ENCODE data around the gene EBNA1BP2. TPM values are rescaled to one million over a fixed set of nuclear protein-coding genes. Genes with fewer than 3 reads are reported as not detected.
A peak's percentile ranks its signal among the peaks of the same experiment; 100 is the strongest.

Gene EBNA1BP2
- total and polyA plus RNA-seq, 2 of the 13 experiments (the other 11 are each of a cell fraction or from before 2014, with no cell fraction given) = 27.1 to 102 TPM

DNA sequence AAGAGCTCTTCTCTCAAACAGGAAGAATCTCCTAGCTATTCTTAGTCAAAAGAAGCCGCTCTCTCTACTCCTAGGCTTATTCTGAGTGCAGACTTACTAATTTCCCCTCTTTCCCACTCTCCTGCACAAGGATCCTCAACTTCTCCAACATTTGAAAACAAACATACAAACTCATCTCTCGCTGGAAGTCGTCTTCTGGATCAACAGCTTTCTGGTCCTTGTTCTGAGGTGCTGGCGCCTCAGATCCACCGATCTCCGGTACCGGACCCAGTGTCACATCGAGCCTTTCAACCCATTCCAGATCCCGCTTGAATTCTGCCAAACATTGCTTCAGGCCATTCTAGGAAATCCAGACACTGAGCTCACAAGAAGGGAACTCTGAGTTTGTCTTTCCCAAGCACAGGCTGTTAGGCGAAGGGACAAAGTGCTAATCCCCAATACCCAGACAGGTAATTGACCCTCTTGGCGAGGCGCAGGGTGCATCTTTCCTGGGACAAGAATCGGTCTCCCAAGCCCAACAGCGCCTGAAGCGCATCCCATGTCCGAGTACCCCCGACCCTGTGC, 696 bp downstream of the EBNA1BP2 start (continued):
- TF ChIP-seq, protein P1, sequence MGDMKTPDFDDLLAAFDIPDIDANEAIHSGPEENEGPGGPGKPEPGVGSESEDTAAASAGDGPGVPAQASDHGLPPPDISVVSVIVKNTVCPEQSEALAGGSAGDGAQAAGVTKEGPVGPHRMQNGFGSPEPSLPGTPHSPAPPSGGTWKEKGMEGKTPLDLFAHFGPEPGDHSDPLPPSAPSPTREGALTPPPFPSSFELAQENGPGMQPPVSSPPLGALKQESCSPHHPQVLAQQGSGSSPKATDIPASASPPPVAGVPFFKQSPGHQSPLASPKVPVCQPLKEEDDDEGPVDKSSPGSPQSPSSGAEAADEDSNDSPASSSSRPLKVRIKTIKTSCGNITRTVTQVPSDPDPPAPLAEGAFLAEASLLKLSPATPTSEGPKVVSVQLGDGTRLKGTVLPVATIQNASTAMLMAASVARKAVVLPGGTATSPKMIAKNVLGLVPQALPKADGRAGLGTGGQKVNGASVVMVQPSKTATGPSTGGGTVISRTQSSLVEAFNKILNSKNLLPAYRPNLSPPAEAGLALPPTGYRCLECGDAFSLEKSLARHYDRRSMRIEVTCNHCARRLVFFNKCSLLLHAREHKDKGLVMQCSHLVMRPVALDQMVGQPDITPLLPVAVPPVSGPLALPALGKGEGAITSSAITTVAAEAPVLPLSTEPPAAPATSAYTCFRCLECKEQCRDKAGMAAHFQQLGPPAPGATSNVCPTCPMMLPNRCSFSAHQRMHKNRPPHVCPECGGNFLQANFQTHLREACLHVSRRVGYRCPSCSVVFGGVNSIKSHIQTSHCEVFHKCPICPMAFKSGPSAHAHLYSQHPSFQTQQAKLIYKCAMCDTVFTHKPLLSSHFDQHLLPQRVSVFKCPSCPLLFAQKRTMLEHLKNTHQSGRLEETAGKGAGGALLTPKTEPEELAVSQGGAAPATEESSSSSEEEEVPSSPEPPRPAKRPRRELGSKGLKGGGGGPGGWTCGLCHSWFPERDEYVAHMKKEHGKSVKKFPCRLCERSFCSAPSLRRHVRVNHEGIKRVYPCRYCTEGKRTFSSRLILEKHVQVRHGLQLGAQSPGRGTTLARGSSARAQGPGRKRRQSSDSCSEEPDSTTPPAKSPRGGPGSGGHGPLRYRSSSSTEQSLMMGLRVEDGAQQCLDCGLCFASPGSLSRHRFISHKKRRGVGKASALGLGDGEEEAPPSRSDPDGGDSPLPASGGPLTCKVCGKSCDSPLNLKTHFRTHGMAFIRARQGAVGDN (CRISPR knock-in tag; IDR thresholded peaks at IDR 0.05) = no peak
- TF ChIP-seq SRY (CRISPR knock-in tag; IDR thresholded peaks at IDR 0.05) (no peak), NR2C2 (CRISPR knock-in tag; IDR thresholded peaks at IDR 0.05; ENCODE audit: borderline replicate concordance) (no peak), SP1 (IDR thresholded peaks at IDR 0.05) (no peak), SP1 (CRISPR knock-in tag; IDR thresholded peaks at IDR 0.05) (no peak), MTF1 (CRISPR knock-in tag; IDR thresholded peaks at IDR 0.05) (no peak), IRF9 (CRISPR knock-in tag; IDR thresholded peaks at IDR 0.05; ENCODE audit: borderline replicate concordance) (0 out of 2 replicates have a peak, but pooled peaks have one; percentile 73), MIXL1 (CRISPR knock-in tag; IDR thresholded peaks at IDR 0.05) (no peak), KDM4B (CRISPR knock-in tag; IDR thresholded peaks at IDR 0.05) (0 out of 2 replicates have a peak, but pooled peaks have one; percentile 4), PLSCR1 (CRISPR knock-in tag; IDR thresholded peaks at IDR 0.05; ENCODE audit: borderline replicate concordance) (no peak), SAFB2 (CRISPR knock-in tag; IDR thresholded peaks at IDR 0.05; ENCODE audit: borderline replicate concordance, low read depth) (no peak), RBAK (CRISPR knock-in tag; IDR thresholded peaks at IDR 0.05) (no peak), ZNF253 (CRISPR knock-in tag; IDR thresholded peaks at IDR 0.05; ENCODE audit: borderline replicate concordance) (no peak), MEIS2 (CRISPR knock-in tag; IDR thresholded peaks at IDR 0.05) (no peak), FOXA1 (IDR thresholded peaks at IDR 0.05) (no peak), FOXA1 (CRISPR knock-in tag; IDR thresholded peaks at IDR 0.05) (no peak), ZNF564 (CRISPR knock-in tag; IDR thresholded peaks at IDR 0.05) (no peak)
- TF ChIP-seq, protein P2, sequence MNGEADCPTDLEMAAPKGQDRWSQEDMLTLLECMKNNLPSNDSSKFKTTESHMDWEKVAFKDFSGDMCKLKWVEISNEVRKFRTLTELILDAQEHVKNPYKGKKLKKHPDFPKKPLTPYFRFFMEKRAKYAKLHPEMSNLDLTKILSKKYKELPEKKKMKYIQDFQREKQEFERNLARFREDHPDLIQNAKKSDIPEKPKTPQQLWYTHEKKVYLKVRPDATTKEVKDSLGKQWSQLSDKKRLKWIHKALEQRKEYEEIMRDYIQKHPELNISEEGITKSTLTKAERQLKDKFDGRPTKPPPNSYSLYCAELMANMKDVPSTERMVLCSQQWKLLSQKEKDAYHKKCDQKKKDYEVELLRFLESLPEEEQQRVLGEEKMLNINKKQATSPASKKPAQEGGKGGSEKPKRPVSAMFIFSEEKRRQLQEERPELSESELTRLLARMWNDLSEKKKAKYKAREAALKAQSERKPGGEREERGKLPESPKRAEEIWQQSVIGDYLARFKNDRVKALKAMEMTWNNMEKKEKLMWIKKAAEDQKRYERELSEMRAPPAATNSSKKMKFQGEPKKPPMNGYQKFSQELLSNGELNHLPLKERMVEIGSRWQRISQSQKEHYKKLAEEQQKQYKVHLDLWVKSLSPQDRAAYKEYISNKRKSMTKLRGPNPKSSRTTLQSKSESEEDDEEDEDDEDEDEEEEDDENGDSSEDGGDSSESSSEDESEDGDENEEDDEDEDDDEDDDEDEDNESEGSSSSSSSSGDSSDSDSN (CRISPR knock-in tag; IDR thresholded peaks at IDR 0.05) = no peak
- TF ChIP-seq, protein P3, sequence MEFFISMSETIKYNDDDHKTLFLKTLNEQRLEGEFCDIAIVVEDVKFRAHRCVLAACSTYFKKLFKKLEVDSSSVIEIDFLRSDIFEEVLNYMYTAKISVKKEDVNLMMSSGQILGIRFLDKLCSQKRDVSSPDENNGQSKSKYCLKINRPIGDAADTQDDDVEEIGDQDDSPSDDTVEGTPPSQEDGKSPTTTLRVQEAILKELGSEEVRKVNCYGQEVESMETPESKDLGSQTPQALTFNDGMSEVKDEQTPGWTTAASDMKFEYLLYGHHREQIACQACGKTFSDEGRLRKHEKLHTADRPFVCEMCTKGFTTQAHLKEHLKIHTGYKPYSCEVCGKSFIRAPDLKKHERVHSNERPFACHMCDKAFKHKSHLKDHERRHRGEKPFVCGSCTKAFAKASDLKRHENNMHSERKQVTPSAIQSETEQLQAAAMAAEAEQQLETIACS (CRISPR knock-in tag; IDR thresholded peaks at IDR 0.05) = no peak
- TF ChIP-seq, protein P4, sequence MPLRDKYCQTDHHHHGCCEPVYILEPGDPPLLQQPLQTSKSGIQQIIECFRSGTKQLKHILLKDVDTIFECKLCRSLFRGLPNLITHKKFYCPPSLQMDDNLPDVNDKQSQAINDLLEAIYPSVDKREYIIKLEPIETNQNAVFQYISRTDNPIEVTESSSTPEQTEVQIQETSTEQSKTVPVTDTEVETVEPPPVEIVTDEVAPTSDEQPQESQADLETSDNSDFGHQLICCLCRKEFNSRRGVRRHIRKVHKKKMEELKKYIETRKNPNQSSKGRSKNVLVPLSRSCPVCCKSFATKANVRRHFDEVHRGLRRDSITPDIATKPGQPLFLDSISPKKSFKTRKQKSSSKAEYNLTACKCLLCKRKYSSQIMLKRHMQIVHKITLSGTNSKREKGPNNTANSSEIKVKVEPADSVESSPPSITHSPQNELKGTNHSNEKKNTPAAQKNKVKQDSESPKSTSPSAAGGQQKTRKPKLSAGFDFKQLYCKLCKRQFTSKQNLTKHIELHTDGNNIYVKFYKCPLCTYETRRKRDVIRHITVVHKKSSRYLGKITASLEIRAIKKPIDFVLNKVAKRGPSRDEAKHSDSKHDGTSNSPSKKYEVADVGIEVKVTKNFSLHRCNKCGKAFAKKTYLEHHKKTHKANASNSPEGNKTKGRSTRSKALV (CRISPR knock-in tag; IDR thresholded peaks at IDR 0.05) = no peak
